H1 (cell line): ENCODE data around the gene SCN3A. TPM values are rescaled to one million over a fixed set of nuclear protein-coding genes. Genes with fewer than 3 reads are reported as not detected.

Experiments used
- CTCF ChIA-PET: fragments of 300-600 bp; sonication (Branson Sonifier 250); formaldehyde crosslinking; loops from one replicate; lab custom pipeline; 2021; ENCODE audit not compliant: partially characterized antibody; lab: Charles Lee
- POLR2A ChIA-PET: fragments of 300-600 bp; sonication (Branson Sonifier 250); formaldehyde crosslinking; loops from one replicate; lab custom pipeline; 2021; ENCODE audit warnings: inconsistent platforms; ENCODE audit not compliant: partially characterized antibody; lab: Charles Lee
- DNase-seq, 2 experiments: peaks; one replicate each; pipeline versions ENCODE4 v3.0.0 to v3.0.0-alpha.2; 2010 to 2022; ENCODE audit warnings: low spot score in 2 of 2, low read depth in 1 of 2, mixed read lengths in 1 of 2
- FAIRE-seq: peaks from 2 replicates; lab custom pipeline; 2011; peaks lifted over from hg19 to GRCh38; lab: Jason Lieb, UNC
- H2AFZ ChIP-seq: 2 replicates; pipeline ENCODE4 v1.8.1; 2012; ENCODE audit warnings: low read length, inconsistent platforms
- H2AK5ac ChIP-seq: 2 replicates; pipeline ENCODE4 v1.6.1; 2013; ENCODE audit warnings: low read depth, low read length
- H2BK120ac ChIP-seq: replicated peaks from 2 replicates; pipeline ENCODE3; 2013; ENCODE audit warnings: low read depth, low read length, inconsistent platforms
- H2BK12ac ChIP-seq: 2 replicates; pipeline ENCODE4 v1.6.1; 2013; ENCODE audit warnings: low read depth, low read length
- H2BK15ac ChIP-seq: 2 replicates; pipeline ENCODE4 v1.6.1; 2013; ENCODE audit warnings: low read length
- H2BK20ac ChIP-seq: 2 replicates; pipeline ENCODE4 v1.6.1; 2013; ENCODE audit warnings: low read length
- H2BK5ac ChIP-seq: 2 replicates; pipeline ENCODE4 v1.6.1; 2013; ENCODE audit warnings: low read depth, low read length
- H3K14ac ChIP-seq: 2 replicates; pipeline ENCODE4 v1.6.1; 2013; ENCODE audit warnings: inconsistent platforms; ENCODE audit not compliant: insufficient read length
- H3K18ac ChIP-seq: 2 replicates; pipeline ENCODE4 v1.6.1; 2013; ENCODE audit warnings: low read length; ENCODE audit errors: extremely low read depth
- H3K23ac ChIP-seq: 2 replicates; pipeline ENCODE4 v1.6.1; 2013; ENCODE audit warnings: inconsistent platforms; ENCODE audit not compliant: insufficient read length
- H3K23me2 ChIP-seq: 2 replicates; pipeline ENCODE4 v1.6.1; 2013; ENCODE audit warnings: low read depth, low read length
- H3K27ac ChIP-seq: 2 replicates; pipeline ENCODE4 v1.6.1; 2011; ENCODE audit warnings: low read depth, low read length, inconsistent platforms
- H3K27me3 ChIP-seq, 4 experiments: replicated peaks in 1 of 4; 1 replicate in 1 of 4; 2 replicates in 3 of 4; pipeline versions ENCODE4 v1.6.1 to v1.8.1; 2011 to 2013; ENCODE audit warnings: low read length in 3 of 4, mild to moderate bottlenecking in 3 of 4, inconsistent platforms in 2 of 4, mixed read lengths in 2 of 4, moderate library complexity in 1 of 4; ENCODE audit not compliant: control insufficient read depth in 3 of 4, insufficient read depth in 3 of 4; ENCODE audit errors: extremely low read depth in 1 of 4
- H3K36me3 ChIP-seq, 4 experiments: 2 replicates each; pipeline versions ENCODE4 v1.6.1 to v1.8.1; 2011 to 2013; ENCODE audit warnings: mild to moderate bottlenecking in 4 of 4, low read length in 3 of 4, moderate library complexity in 2 of 4, control low read depth in 1 of 4, inconsistent platforms in 1 of 4; ENCODE audit not compliant: insufficient read depth in 4 of 4, control insufficient read depth in 2 of 4
- H3K4ac ChIP-seq: replicated peaks from 2 replicates; pipeline ENCODE3; 2013; ENCODE audit warnings: low read length, low read depth, mixed read lengths, inconsistent platforms; ENCODE audit not compliant: insufficient read length
- H3K4me1 ChIP-seq, 4 experiments: replicated peaks in 1 of 4; 1 replicate in 1 of 4; 2 replicates in 3 of 4; pipeline versions ENCODE4 v1.6.1 to v1.8.1; 2011 to 2013; ENCODE audit warnings: low read length in 3 of 4, inconsistent platforms in 2 of 4, mixed read lengths in 1 of 4; ENCODE audit not compliant: insufficient read depth in 4 of 4, control insufficient read depth in 3 of 4
- H3K4me2 ChIP-seq, 2 experiments: 2 replicates each; pipeline versions ENCODE4 v1.6.1 to v1.8.1; 2011 to 2013; ENCODE audit warnings: low read depth in 2 of 2, low read length in 2 of 2, control low read depth in 1 of 2, inconsistent platforms in 1 of 2, mild to moderate bottlenecking in 1 of 2; ENCODE audit not compliant: insufficient read depth in 1 of 2
- H3K4me3 ChIP-seq, 4 experiments: fragments of 200-600, 300-600 bp in 1 of 4; sonication (generic), shearing (Covaris generic), sonication (Bioruptor Twin) in 1 of 4; 2 replicates each; pipeline versions ENCODE4 v1.5.1 to v1.8.1; 2011 to 2016; ENCODE audit warnings: low read length in 4 of 4, low read depth in 3 of 4, control low read depth in 2 of 4, inconsistent platforms in 2 of 4, mild to moderate bottlenecking in 2 of 4, mixed read lengths in 1 of 4, moderate library complexity in 1 of 4; ENCODE audit not compliant: insufficient read depth in 2 of 4; ENCODE audit errors: extremely low read depth in 1 of 4
- H3K56ac ChIP-seq: replicated peaks from 2 replicates; pipeline ENCODE3; 2013; ENCODE audit warnings: low read depth, mild to moderate bottlenecking, mixed read lengths, low read length, inconsistent platforms; ENCODE audit not compliant: insufficient read length
- H3K79me1 ChIP-seq: 2 replicates; pipeline ENCODE4 v1.6.1; 2013; ENCODE audit warnings: low read depth, low read length, control low read depth
- H3K79me2 ChIP-seq, 2 experiments: 2 replicates each; pipeline versions ENCODE4 v1.6.1 to v1.8.1; 2012 to 2013; ENCODE audit warnings: low read length in 2 of 2, mild to moderate bottlenecking in 2 of 2, inconsistent platforms in 1 of 2; ENCODE audit not compliant: insufficient read depth in 2 of 2, control insufficient read depth in 1 of 2
- H3K9ac ChIP-seq, 4 experiments: replicated peaks in 1 of 4; 1 replicate in 1 of 4; 2 replicates in 3 of 4; pipeline versions ENCODE4 v1.6.1 to v1.8.1; 2011 to 2013; ENCODE audit warnings: low read depth in 3 of 4, low read length in 3 of 4, control low read depth in 2 of 4, mild to moderate bottlenecking in 2 of 4, moderate library complexity in 2 of 4, inconsistent platforms in 1 of 4; ENCODE audit errors: extremely low read depth in 1 of 4
- H3K9me3 ChIP-seq, 2 experiments: 2 replicates each; pipeline versions ENCODE4 v1.6.1 to v1.8.1; 2012 to 2013; ENCODE audit warnings: mild to moderate bottlenecking in 2 of 2, moderate library complexity in 2 of 2, control low read depth in 1 of 2, inconsistent platforms in 1 of 2, low read depth in 1 of 2, low read length in 1 of 2, mixed read lengths in 1 of 2; ENCODE audit not compliant: insufficient read depth in 2 of 2
- H4K20me1 ChIP-seq, 2 experiments: replicated peaks in 1 of 2; 2 replicates each; pipeline versions ENCODE3 to v1.8.1; 2011 to 2013; ENCODE audit warnings: inconsistent platforms in 2 of 2, low read length in 2 of 2, mild to moderate bottlenecking in 1 of 2; ENCODE audit not compliant: insufficient read depth in 2 of 2, control insufficient read depth in 1 of 2
- H4K5ac ChIP-seq: 2 replicates; pipeline ENCODE4 v1.6.1; 2013; ENCODE audit warnings: low read length, low read depth, mixed read lengths, inconsistent platforms; ENCODE audit not compliant: insufficient read length
- H4K8ac ChIP-seq: 2 replicates; pipeline ENCODE4 v1.8.0; 2013; ENCODE audit warnings: mild to moderate bottlenecking, moderate library complexity, low read length, inconsistent platforms; ENCODE audit not compliant: insufficient read depth; ENCODE audit errors: extremely low read depth
- H4K91ac ChIP-seq: replicated peaks from 2 replicates; pipeline ENCODE3; 2013; ENCODE audit warnings: low read length, mixed read lengths, inconsistent platforms; ENCODE audit not compliant: insufficient read length
- ASH2L ChIP-seq: fragments of 200-600, 300-600 bp; sonication (generic); IDR thresholded peaks from one replicate; pipeline ENCODE4 v1.7.1; 2017; ENCODE audit warnings: low read length
- ATF3 ChIP-seq: IDR thresholded peaks from 2 replicates; pipeline ENCODE4 v1.6.1; 2011; ENCODE audit warnings: low read depth, mild to moderate bottlenecking, low read length; ENCODE audit not compliant: insufficient read depth
- CBX8 ChIP-seq: fragments of 300-800, 300-1000 bp; sonication (generic); IDR thresholded peaks from 2 replicates; pipeline ENCODE4 v1.7.1; 2016; ENCODE audit warnings: low read depth, low read length, borderline replicate concordance
- CEBPB ChIP-seq: IDR thresholded peaks from 2 replicates; pipeline ENCODE4 v1.6.1; 2012; ENCODE audit warnings: low read depth, low read length
- E2F6 ChIP-seq: IDR thresholded peaks from 2 replicates; pipeline ENCODE4 v1.6.1; 2012; ENCODE audit warnings: inconsistent platforms
- MAFK ChIP-seq: IDR thresholded peaks from 2 replicates; pipeline ENCODE4 v1.6.1; 2012; ENCODE audit warnings: low read depth, mild to moderate bottlenecking, improper control_type of control experiment, low read length
- MAX ChIP-seq: IDR thresholded peaks from 2 replicates; pipeline ENCODE4 v1.6.1; 2012; ENCODE audit warnings: inconsistent platforms
- POLR2A ChIP-seq, 2 experiments: IDR thresholded peaks; 1 replicate in 1 of 2; 2 replicates in 1 of 2; pipeline ENCODE4 v1.6.1; 2011; ENCODE audit warnings: low read depth in 2 of 2, low read length in 2 of 2, mild to moderate bottlenecking in 2 of 2; ENCODE audit errors: control extremely low read depth in 1 of 2
- POLR2AphosphoS5 ChIP-seq: IDR thresholded peaks from 2 replicates; pipeline ENCODE4 v1.6.1; 2011; ENCODE audit warnings: low read depth, low read length
- RNF2 ChIP-seq: fragments of 200-900, 300-1000 bp; sonication (generic); IDR thresholded peaks from 2 replicates; pipeline ENCODE4 v1.7.1; 2016; ENCODE audit warnings: borderline replicate concordance, low read depth, mild to moderate bottlenecking, antibody characterized with exemption, low read length; ENCODE audit not compliant: poor library complexity, severe bottlenecking; ENCODE audit errors: missing control alignments
- SIX5 ChIP-seq: IDR thresholded peaks from 2 replicates; pipeline ENCODE4 v1.6.1; 2011; ENCODE audit warnings: mild to moderate bottlenecking, low read depth, low read length
- SP2 ChIP-seq: IDR thresholded peaks from 2 replicates; pipeline ENCODE4 v1.6.1; 2012; ENCODE audit warnings: mild to moderate bottlenecking, low read length, inconsistent platforms
- USF2 ChIP-seq: IDR thresholded peaks from 2 replicates; pipeline ENCODE4 v1.6.1; 2011; ENCODE audit warnings: low read length, improper control_type of control experiment
- polyA plus RNA-seq, 7 experiments: library from polyadenylated mRNA; depleted of rRNA in 3 of 7; stranded (reverse) in 5 of 7; unstranded in 2 of 7; fragments of >200 nt in 5 of 7; fragments of 200-250 nt in 2 of 7; gene quantifications; 1 replicate in 5 of 7; 2 replicates in 1 of 7; 4 replicates in 1 of 7; pipeline versions ENCODE4 v1.2.1 to v1.2.3, GENCODE V29; 2011 to 2013; ENCODE audit warnings: missing spikeins in 2 of 7, mixed read lengths in 2 of 7
- total RNA-seq: library from RNA; stranded (reverse); fragmentation: NEBNext Ultra II Directional; extraction: Animal tissue kit (Norgen Biotek cat#: 25700); gene quantifications from 2 replicates; pipeline ENCODE4 v1.2.1, GENCODE V29; 2021

Gene SCN3A
- total and polyA plus RNA-seq, 2 of the 8 experiments (the other 6 are each of a cell fraction or from before 2014, with no cell fraction given) = 0.02 TPM; not detected in 1

GRCh38 chr2:165078913-165079312 lies 124.9 kb downstream of the SCN3A start:
- Histone ChIP-seq H2BK5ac (no peak overlapping the region), H4K8ac (no peak overlapping the region), H2BK120ac (no peak overlapping the region), H4K20me1 (no peaks in the 10 kb centered on the region), H2AFZ (no peak overlapping the region), H3K4me1 (peaks cover 0 to 3% (median 0%) of the 10 kb centered on the region in 4 experiments; a peak in 1 of 7 replicates), H2AK5ac (no peak overlapping the region), H4K91ac (no peak overlapping the region), H3K4me2 (no peak overlapping the region), H3K79me2 (no peaks in the 10 kb centered on the region), H3K27ac (no peak overlapping the region), H3K9ac (no peak overlapping the region), H3K79me1 (no peaks in the 10 kb centered on the region), H3K18ac (no peak overlapping the region), H4K5ac (no peak overlapping the region), H3K23me2 (no peaks in the 10 kb centered on the region), H3K14ac (no peak overlapping the region), H3K4ac (no peak overlapping the region), H3K36me3 (no peaks in the 10 kb centered on the region), H3K23ac (no peak overlapping the region), H2BK12ac (no peak overlapping the region), H3K9me3 (peaks cover 0 to 2% of the 10 kb centered on the region in 2 experiments; a peak in 2 of 4 replicates), H3K27me3 (no peaks in the 10 kb centered on the region), H2BK20ac (no peak overlapping the region), H2BK15ac (no peak overlapping the region), H3K56ac (no peak overlapping the region), H3K4me3 (no peak overlapping the region)
- DNase-seq (no peak), FAIRE-seq (no peak)
- ChIA-PET CTCF (interaction anchor here (0.5 to 1.5 kb wide), 3 partner anchors 46 to 64 kb away, joined by 3 to 7 read pairs (median 3); no protein-coding TSS in a partner anchor), POLR2A (no interaction called here)
- no peak for TF ChIP-seq ASH2L
- no peak for TF ChIP-seq SP2
- no peak for TF ChIP-seq ATF3
- no peak for TF ChIP-seq SIX5
- no peak for TF ChIP-seq RNF2
- TF ChIP-seq MAX = no peak
- no peak for TF ChIP-seq E2F6
- TF ChIP-seq POLR2A (IDR thresholded peaks at IDR 0.05; ENCODE audit: control extremely low read depth in 1 of 2, low read depth in 2 of 2, low read length in 2 of 2) = no peak
- no peak for TF ChIP-seq USF2
- no peak for TF ChIP-seq POLR2AphosphoS5
- no peak for TF ChIP-seq CBX8
- TF ChIP-seq CEBPB = no peak
- no peak for TF ChIP-seq MAFK
